Ishikawa (cell line): ENCODE measurements around the gene FUT1.

Source experiments
- CEBPB ChIP-seq: IDR thresholded peaks from 2 replicates; pipeline ENCODE4 v1.6.1; 2012
- CREB1 ChIP-seq: IDR thresholded peaks from 2 replicates; pipeline ENCODE4 v1.6.1; 2012; ENCODE audit warnings: low read depth
- EP300 ChIP-seq: IDR thresholded peaks from 2 replicates; pipeline ENCODE4 v1.6.1; 2012; ENCODE audit warnings: borderline replicate concordance
- FOXM1 ChIP-seq: IDR thresholded peaks from 2 replicates; pipeline ENCODE4 v1.6.1; 2012; ENCODE audit warnings: low read depth, borderline replicate concordance
- MAX ChIP-seq: IDR thresholded peaks from 2 replicates; pipeline ENCODE4 v1.6.1; 2012
- NFIC ChIP-seq: IDR thresholded peaks from 2 replicates; pipeline ENCODE4 v1.6.1; 2012
- RAD21 ChIP-seq: IDR thresholded peaks from 2 replicates; pipeline ENCODE4 v1.6.1; 2012; ENCODE audit warnings: low read depth
- REST ChIP-seq: IDR thresholded peaks from 2 replicates; pipeline ENCODE4 v1.6.1; 2012; ENCODE audit warnings: low read depth, mild to moderate bottlenecking
- TAF1 ChIP-seq: IDR thresholded peaks from 2 replicates; pipeline ENCODE4 v1.6.1; 2012; ENCODE audit warnings: low read depth, mild to moderate bottlenecking
- TCF12 ChIP-seq: IDR thresholded peaks from 2 replicates; pipeline ENCODE4 v1.6.1; 2012; ENCODE audit warnings: low read depth
- YY1 ChIP-seq: IDR thresholded peaks from 2 replicates; pipeline ENCODE4 v1.6.1; 2012; ENCODE audit warnings: low read depth

- no peak for TF ChIP-seq NFIC
- no peak for TF ChIP-seq FOXM1
- no peak for TF ChIP-seq REST
- no peak for TF ChIP-seq TAF1
- no peak for TF ChIP-seq EP300
- no peak for TF ChIP-seq TCF12
- TF ChIP-seq CREB1, result no peak
- no peak for TF ChIP-seq MAX
- TF ChIP-seq RAD21, result no peak
- no peak for TF ChIP-seq YY1
- no peak for TF ChIP-seq CEBPB
Measured at GRCh38 chr19:48799358-48800300, 47.2 kb upstream of the FUT1 start.
